ENCODE data around the gene OR8D2.

DNA sequence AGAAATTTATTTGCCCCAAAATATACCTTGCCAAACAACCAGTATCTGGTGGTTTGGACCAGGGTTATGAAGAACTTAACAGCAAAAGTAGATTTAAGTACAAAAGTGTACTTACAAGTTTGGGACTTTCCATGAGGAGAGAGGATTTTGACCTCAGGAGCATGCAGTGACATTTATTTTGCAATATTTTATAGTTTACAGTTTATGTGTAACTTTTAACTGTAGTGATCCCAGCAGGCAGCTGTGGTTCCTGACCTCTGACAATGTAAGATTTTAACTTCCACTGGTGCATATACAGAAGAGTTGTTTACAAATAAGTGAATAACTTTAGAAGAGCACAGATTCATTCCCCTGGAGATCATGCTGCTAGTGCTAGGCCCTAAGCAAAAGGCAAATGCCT lies 12.9 kb downstream of the OR8D2 start:
- TF ChIP-seq, protein P1, sequence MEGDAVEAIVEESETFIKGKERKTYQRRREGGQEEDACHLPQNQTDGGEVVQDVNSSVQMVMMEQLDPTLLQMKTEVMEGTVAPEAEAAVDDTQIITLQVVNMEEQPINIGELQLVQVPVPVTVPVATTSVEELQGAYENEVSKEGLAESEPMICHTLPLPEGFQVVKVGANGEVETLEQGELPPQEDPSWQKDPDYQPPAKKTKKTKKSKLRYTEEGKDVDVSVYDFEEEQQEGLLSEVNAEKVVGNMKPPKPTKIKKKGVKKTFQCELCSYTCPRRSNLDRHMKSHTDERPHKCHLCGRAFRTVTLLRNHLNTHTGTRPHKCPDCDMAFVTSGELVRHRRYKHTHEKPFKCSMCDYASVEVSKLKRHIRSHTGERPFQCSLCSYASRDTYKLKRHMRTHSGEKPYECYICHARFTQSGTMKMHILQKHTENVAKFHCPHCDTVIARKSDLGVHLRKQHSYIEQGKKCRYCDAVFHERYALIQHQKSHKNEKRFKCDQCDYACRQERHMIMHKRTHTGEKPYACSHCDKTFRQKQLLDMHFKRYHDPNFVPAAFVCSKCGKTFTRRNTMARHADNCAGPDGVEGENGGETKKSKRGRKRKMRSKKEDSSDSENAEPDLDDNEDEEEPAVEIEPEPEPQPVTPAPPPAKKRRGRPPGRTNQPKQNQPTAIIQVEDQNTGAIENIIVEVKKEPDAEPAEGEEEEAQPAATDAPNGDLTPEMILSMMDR (IDR thresholded peaks at IDR 0.05), result no peak
- TF ChIP-seq POLR2A (IDR thresholded peaks at IDR 0.05; ENCODE audit: low read length), result no peak
- no peak for TF ChIP-seq MAZ (IDR thresholded peaks at IDR 0.05; ENCODE audit: borderline replicate concordance, low read depth, low read length)
- TF ChIP-seq KDM5A (IDR thresholded peaks at IDR 0.05), result no peak
- TF ChIP-seq RAD21 (conservative IDR thresholded peaks at IDR 0.05 in 1 of 2, IDR thresholded peaks at IDR 0.05 in 1 of 2), result no peak
- no peak for TF ChIP-seq POLR2AphosphoS2 (conservative IDR thresholded peaks at IDR 0.05; ENCODE audit: low read length)
- TF ChIP-seq EP300 (IDR thresholded peaks at IDR 0.05), result no peak
- no peak for TF ChIP-seq ESRRA (IDR thresholded peaks at IDR 0.05; ENCODE audit: borderline replicate concordance, low read length)
- TF ChIP-seq CHD2 (IDR thresholded peaks at IDR 0.05; ENCODE audit: low read length, partially characterized antibody), result no peak
- no peak for TF ChIP-seq HOXA7 (CRISPR knock-in tag; IDR thresholded peaks at IDR 0.05)
- TF ChIP-seq SMC3 (IDR thresholded peaks at IDR 0.05), result no peak

All from A549 (cell line).